Mesothelial cell of epicardium (in vitro differentiated cells): ENCODE results near the gene ILKAP. TPM values are rescaled to one million over a fixed set of nuclear protein-coding genes. Genes with fewer than 3 reads are reported as not detected.

Experiments
- DNase-seq, 2 experiments: peaks; one replicate each; pipeline ENCODE4 v3.0.0; 2021; ENCODE audit warnings: low spot score in 2 of 2; ENCODE audit not compliant: unreplicated experiment in 2 of 2
- H3K27ac Mint-ChIP-seq: 2 replicates; pipeline ENCODE4 v1.8.0; 2021; ENCODE audit warnings: mixed read lengths
- H3K27me3 Mint-ChIP-seq: 2 replicates; pipeline ENCODE4 v1.8.0; 2021; ENCODE audit warnings: low read depth, mixed read lengths
- H3K36me3 Mint-ChIP-seq: 2 replicates; pipeline ENCODE4 v1.8.0; 2021; ENCODE audit warnings: mixed read lengths
- H3K4me1 Mint-ChIP-seq: 2 replicates; pipeline ENCODE4 v1.8.0; 2021; ENCODE audit warnings: mixed read lengths
- H3K4me3 Mint-ChIP-seq: 2 replicates; pipeline ENCODE4 v1.8.0; 2021; ENCODE audit warnings: mild to moderate bottlenecking, moderate library complexity, mixed read lengths
- H3K9me3 Mint-ChIP-seq: 2 replicates; pipeline ENCODE4 v1.8.0; 2021; ENCODE audit warnings: mixed read lengths
- total RNA-seq: library from RNA; stranded (reverse); gene quantifications from 3 replicates; pipeline ENCODE4 v1.2.1, GENCODE V29; 2021
- TF ChIP-seq, protein P1 (sequence below): fragments of 200-600 bp; sonication (generic); IDR thresholded peaks from one replicate; pipeline ENCODE4 v1.5.0; 2021; ENCODE audit warnings: antibody characterized with exemption; ENCODE audit not compliant: unreplicated experiment

The ILKAP gene
- total RNA-seq, 1 donor from 2014 or later, result 54.0 TPM

DNA sequence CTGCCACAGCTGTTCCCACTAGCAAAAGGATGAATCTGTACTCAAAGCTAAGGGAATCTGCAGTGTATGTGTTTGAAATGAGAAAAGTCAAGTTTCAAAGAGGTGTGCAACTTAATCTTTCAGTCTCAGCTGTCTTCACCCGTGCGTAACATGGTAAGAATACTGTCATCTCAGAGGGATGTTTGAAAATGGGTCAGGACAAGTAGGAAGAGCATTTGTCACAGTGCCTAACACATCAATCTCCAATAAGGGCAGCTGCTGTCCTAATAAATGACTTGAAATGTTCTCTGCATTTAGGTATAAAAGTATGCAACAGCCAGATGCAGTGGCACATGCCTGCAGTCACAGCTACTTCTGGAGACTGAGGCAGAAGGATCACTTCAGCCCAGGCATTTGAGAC lies 13.1 kb downstream of the ILKAP start:
- DNase-seq, result no peak
- Mint-ChIP-seq H3K9me3 (no peaks in the 10 kb centered on the region), H3K4me1 (peaks cover under 1% of the 10 kb centered on the region), H3K27ac (no peak overlapping the region), H3K4me3 (no peak overlapping the region), H3K27me3 (no peaks in the 10 kb centered on the region), H3K36me3 (peaks cover 52% of the 10 kb centered on the region)
- TF ChIP-seq, protein P1, sequence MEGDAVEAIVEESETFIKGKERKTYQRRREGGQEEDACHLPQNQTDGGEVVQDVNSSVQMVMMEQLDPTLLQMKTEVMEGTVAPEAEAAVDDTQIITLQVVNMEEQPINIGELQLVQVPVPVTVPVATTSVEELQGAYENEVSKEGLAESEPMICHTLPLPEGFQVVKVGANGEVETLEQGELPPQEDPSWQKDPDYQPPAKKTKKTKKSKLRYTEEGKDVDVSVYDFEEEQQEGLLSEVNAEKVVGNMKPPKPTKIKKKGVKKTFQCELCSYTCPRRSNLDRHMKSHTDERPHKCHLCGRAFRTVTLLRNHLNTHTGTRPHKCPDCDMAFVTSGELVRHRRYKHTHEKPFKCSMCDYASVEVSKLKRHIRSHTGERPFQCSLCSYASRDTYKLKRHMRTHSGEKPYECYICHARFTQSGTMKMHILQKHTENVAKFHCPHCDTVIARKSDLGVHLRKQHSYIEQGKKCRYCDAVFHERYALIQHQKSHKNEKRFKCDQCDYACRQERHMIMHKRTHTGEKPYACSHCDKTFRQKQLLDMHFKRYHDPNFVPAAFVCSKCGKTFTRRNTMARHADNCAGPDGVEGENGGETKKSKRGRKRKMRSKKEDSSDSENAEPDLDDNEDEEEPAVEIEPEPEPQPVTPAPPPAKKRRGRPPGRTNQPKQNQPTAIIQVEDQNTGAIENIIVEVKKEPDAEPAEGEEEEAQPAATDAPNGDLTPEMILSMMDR, result no peak

DNA sequence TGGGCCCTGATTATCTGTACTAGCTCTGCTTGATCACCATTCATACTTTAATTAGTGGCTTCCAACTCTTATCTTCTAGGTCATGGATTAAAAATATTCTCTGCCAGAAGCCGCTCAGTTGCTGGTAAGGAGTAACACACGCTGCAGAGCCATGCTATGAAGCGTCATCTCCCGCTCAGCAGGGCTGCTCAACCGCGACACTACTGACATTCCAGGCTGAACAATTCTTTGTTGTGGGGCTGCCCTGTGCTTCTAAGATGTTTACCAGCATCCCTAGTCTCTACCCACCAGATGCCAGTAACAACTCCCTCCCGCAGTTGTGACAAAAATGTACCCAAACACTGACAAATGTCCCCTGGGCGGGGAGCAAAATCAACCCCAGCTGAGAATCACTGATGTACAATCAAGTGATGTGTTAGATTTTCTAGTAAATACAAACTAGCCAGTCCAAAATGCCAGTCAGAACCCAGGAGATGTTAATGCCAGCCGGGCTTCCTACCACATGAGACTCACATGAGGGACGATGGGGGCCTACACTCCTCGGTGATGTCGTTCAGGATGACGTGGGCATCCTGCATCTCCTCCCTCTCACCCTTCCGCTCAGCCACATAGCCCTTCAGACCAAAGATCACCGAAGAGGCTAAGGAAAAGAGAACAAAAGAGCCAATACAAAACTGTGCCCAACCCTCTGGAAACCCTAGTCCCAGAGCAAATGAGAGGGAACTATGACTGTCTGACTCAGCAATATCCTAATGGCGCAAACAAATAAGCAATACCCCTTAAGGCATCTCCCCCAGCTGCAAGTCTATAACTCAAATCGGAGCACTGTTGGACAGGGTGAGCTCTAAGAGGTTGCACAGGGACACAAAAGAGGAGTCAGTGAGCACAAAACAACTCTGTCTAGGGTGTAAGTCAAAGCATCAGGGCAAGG lies 15.6 kb downstream of the ILKAP start:
- H3K27ac Mint-ChIP-seq, result no peak overlapping the region

DNA sequence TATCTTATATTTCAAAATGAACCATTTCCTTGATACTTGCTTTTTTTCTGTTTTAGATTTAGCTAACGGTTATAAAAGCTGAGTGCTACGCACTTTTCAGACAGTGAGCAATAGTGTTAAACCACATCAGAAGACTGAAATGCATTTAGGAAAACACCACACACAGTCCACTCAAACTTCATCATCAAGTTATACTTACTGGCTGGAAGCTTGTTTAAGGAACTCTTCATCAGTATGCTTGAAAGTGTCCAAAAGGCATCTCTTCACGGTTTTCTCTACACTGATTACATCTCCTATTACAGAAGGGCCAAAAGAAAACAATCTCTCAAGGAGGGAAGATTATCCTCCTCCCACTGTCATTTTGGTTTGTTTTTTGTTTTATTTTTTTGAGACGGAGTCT lies 19.7 kb downstream of the ILKAP start:
- Mint-ChIP-seq H3K27me3 (no peaks in the 10 kb centered on the region), H3K27ac (no peak overlapping the region), H3K36me3 (peaks cover 56% of the 10 kb centered on the region), H3K4me1 (no peaks in the 10 kb centered on the region), H3K9me3 (no peaks in the 10 kb centered on the region), H3K4me3 (no peak overlapping the region)
- DNase-seq, result no peak
- TF ChIP-seq, protein P1, result no peak

More for the DNA sequence above, 15.6 kb downstream of the ILKAP start:
- no peak for DNase-seq
- TF ChIP-seq, protein P1, result no peak
- Mint-ChIP-seq H3K4me1 (no peaks in the 10 kb centered on the region), H3K9me3 (no peaks in the 10 kb centered on the region), H3K4me3 (no peak overlapping the region), H3K27me3 (no peaks in the 10 kb centered on the region), H3K36me3 (peaks cover 59% of the 10 kb centered on the region)

DNA sequence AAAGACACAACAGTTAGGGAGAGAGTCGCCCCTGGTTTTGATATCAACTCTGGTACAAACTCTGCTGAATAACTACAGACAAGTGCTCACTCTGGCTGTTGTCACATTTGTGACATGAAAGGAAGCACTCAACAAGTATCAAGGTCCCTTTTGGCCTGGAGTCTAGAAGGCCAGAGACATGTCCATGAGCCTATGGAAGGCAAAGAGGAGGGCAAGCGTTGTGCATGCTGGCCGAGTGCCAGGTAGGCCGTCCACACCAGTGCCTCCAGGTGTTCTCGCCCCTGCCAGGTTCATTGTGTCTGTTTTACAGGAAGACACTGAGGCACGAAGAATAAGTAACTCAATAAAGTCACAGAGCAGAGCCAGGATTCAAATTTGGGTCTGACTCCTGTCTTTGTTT lies 21.1 kb downstream of the ILKAP start:
- TF ChIP-seq, protein P1, result no peak
- Mint-ChIP-seq H3K9me3 (no peaks in the 10 kb centered on the region), H3K4me1 (no peaks in the 10 kb centered on the region), H3K27ac (no peak overlapping the region), H3K4me3 (no peak overlapping the region), H3K27me3 (no peaks in the 10 kb centered on the region), H3K36me3 (peaks cover 47% of the 10 kb centered on the region)
- no peak for DNase-seq

DNA sequence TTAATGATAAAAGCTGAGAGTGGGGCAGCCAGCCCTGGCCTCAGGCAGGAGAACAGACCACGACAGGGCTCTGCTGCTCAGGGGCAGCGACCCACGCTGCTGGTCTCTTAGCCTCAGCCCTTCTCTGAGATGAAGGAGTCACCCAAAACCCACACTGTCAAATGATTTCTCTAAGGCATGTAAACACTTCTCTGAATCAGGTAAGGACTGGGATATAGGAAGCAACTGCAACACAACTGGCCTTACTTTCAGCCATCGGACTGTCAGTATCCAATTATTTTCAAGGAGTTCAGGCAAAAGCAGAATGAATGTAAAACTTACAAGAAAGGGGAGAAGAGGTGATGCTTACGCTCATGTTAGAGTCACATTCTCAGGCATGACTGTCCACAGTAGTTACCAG lies 22.9 kb downstream of the ILKAP start:
- Mint-ChIP-seq H3K36me3 (peaks cover 47% of the 10 kb centered on the region), H3K4me3 (no peak overlapping the region), H3K27ac (no peak overlapping the region), H3K9me3 (no peaks in the 10 kb centered on the region), H3K27me3 (no peaks in the 10 kb centered on the region), H3K4me1 (peaks cover 2% of the 10 kb centered on the region)
- TF ChIP-seq, protein P1, result no peak
- DNase-seq, result no peak
